ENCODE measurements around the gene ACAN. TPM values are rescaled to one million over a fixed set of nuclear protein-coding genes. Genes with fewer than 3 reads are reported as not detected.

The ACAN gene
- total and polyA plus RNA-seq, 10 of the 15 experiments (the other 5 are each of a cell fraction or from before 2014, with no cell fraction given), result not detected

GRCh38 chr15:88756521-88756920, 46.7 kb upstream of the ACAN start:
- ATAC-seq (no peak), FAIRE-seq (no peak), DNase-seq (ENCODE audit: low read depth, low spot score) (no peak)
- no peak overlapping the region for H3K27ac ChIP-seq (ENCODE audit: control insufficient read depth, insufficient read depth)
- no peak overlapping the region for H3K4me3 ChIP-seq
- ChIA-PET RAD21 (ENCODE audit: unreplicated experiment) (no interaction called here), CTCF (no interaction called here), POLR2A (no interaction called here), SMC1A (ENCODE audit: uncharacterized antibody, unreplicated experiment) (no interaction called here)
- H3K79me2 ChIP-seq (ENCODE audit: control insufficient read depth, insufficient read depth, low read length), result no peaks in the 10 kb centered on the region
- WGBS (ENCODE audit: insufficient coverage, insufficient replicate concordance, low lambda C conversion rate, missing lambda C conversion rate), result 8% methylated on average over 4 of the region's 4 CpGs
- H3K4me2 ChIP-seq (ENCODE audit: control insufficient read depth, insufficient read depth), result no peak overlapping the region
- no peak overlapping the region for H2AFZ ChIP-seq (ENCODE audit: control insufficient read depth, low read depth, low read length)
- H3K9me3 ChIP-seq (replicated peaks; ENCODE audit: control insufficient read depth, insufficient read depth, low read length), result no peaks in the 10 kb centered on the region
- no peak overlapping the region for H3K9ac ChIP-seq (ENCODE audit: control insufficient read depth, insufficient read depth, low read length)
- BruUV-seq (replicated peaks), result no TSS peak
- H4K20me1 ChIP-seq (ENCODE audit: control insufficient read depth, insufficient read depth), result no peaks in the 10 kb centered on the region
- no peaks in the 10 kb centered on the region; a peak in 2 of 4 replicates for H3K27me3 ChIP-seq (replicated peaks in 1 of 2; ENCODE audit: control insufficient read depth in 2 of 2, insufficient read depth in 2 of 2, low read length in 1 of 2)
- H3K36me3 ChIP-seq (ENCODE audit: control insufficient read depth in 2 of 2, insufficient read depth in 2 of 2, low read length in 1 of 2), result no peaks in the 10 kb centered on the region
- no peaks in the 10 kb centered on the region for H3K4me1 ChIP-seq (ENCODE audit: control insufficient read depth, insufficient read depth, low read length)
- in situ Hi-C loops (cut with MboI), result no loop called here
- intact Hi-C loops (cut with micrococcal nuclease; ENCODE audit: unreplicated experiment), result no loop called here
- TF ChIP-seq ASH2L (IDR thresholded peaks at IDR 0.05; ENCODE audit: borderline replicate concordance, low read depth), result no peak
- TF ChIP-seq TCF7 (IDR thresholded peaks at IDR 0.05; ENCODE audit: borderline replicate concordance), result no peak
- TF ChIP-seq BHLHE40 (IDR thresholded peaks at IDR 0.05; ENCODE audit: borderline replicate concordance in 1 of 2, low read depth in 2 of 2, low read length in 1 of 2), result no peak
- TF ChIP-seq ELK1 (IDR thresholded peaks at IDR 0.05; ENCODE audit: low read depth, low read length), result no peak
- TF ChIP-seq TCF3 (IDR thresholded peaks at IDR 0.05; ENCODE audit: borderline replicate concordance, insufficient read depth, low read depth, low read length), result no peak
- no peak for TF ChIP-seq CEBPZ (IDR thresholded peaks at IDR 0.05; ENCODE audit: low read depth, low read length)
- no peak for TF ChIP-seq SMAD1 (IDR thresholded peaks at IDR 0.05; ENCODE audit: low read depth, partially characterized antibody)
- TF ChIP-seq CREM (IDR thresholded peaks at IDR 0.05; ENCODE audit: low read depth), result no peak
- no peak for TF ChIP-seq ZNF384 (IDR thresholded peaks at IDR 0.05; ENCODE audit: borderline replicate concordance, low read depth, low read length)
- no peak for TF ChIP-seq MAX (IDR thresholded peaks at IDR 0.05; ENCODE audit: low read depth, low read length)
- TF ChIP-seq ZBTB4 (CRISPR knock-in tag; IDR thresholded peaks at IDR 0.05), result no peak
- no peak for TF ChIP-seq ZBTB11 (CRISPR knock-in tag; IDR thresholded peaks at IDR 0.05)
- TF ChIP-seq YY1 (IDR thresholded peaks at IDR 0.05; ENCODE audit: low read depth, low read length), result no peak

Measured in GM12878 (cell line).